Activated naive CD8-positive, alpha-beta T cell (primary cell): ENCODE measurements around the gene PTPN3.
"Not testable (repeated sequence)": the region's sequence is repeated elsewhere in the genome, so short reads cannot be mapped to it uniquely, and the experiment has no call there.

ENCODE experiments used
- H3K27ac Mint-ChIP-seq: one replicate; pipeline ENCODE4 v1.8.0; 2021; ENCODE audit warnings: mixed read lengths
- H3K27me3 Mint-ChIP-seq: one replicate; pipeline ENCODE4 v1.8.0; 2021; ENCODE audit warnings: mixed read lengths
- H3K36me3 Mint-ChIP-seq: one replicate; pipeline ENCODE4 v1.8.0; 2021; ENCODE audit warnings: mixed read lengths
- H3K4me1 Mint-ChIP-seq: one replicate; pipeline ENCODE4 v1.8.0; 2021; ENCODE audit warnings: low read depth, mixed read lengths
- H3K4me3 Mint-ChIP-seq: one replicate; pipeline ENCODE4 v1.8.0; 2021; ENCODE audit warnings: mild to moderate bottlenecking, mixed read lengths
- H3K9me3 Mint-ChIP-seq: one replicate; pipeline ENCODE4 v1.8.0; 2021; ENCODE audit warnings: low read depth, mixed read lengths

Gene PTPN3

DNA sequence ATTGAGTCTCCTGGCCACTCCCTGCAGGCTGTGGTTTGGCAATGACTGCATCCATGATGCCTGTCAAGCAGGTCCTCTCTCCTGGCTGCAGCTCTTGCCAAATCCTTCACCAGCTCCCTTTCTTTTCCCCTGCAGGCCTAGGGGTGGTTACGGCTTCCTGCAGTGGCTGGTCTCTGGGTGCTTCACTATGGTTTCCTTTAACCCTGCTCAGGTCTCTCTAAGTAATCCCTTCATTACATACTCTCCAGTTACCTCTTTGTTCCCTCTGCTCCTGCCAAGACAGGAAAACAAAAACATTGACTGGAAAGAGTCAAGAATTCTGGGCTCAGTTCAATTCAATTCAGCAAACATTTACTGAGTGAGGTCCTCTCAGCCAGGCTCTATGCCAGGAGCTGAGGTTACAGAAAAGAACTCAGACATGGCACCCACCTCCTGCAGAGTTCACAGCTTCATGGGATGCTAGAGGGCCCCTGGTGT lies 19.8 kb upstream of the PTPN3 start:
- Mint-ChIP-seq H3K9me3 (no peaks in the 10 kb centered on the region), H3K27me3 (peaks cover 11% of the 10 kb centered on the region), H3K36me3 (no peaks in the 10 kb centered on the region), H3K27ac (no peak overlapping the region), H3K4me1 (no peaks in the 10 kb centered on the region), H3K4me3 (no peak overlapping the region)

DNA sequence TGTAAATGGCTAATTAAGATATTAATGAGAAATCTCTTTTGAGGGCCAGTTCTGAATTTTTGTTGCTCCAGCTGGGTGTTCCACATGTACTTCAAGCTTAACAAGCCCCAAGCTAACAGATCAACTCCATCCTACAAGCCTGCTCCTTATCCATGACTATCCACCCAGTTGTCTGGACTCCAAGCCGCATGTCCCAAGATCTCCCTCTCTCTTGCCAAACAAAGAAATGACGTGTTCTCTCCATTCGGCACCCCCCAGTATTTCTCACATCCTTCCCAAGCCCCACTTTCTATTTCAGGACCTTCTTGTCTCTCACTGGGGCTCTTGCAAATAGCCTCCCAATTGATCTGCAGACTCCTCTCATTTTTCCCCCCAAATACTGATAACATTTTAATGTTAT lies 15.8 kb upstream of the PTPN3 start:
- Mint-ChIP-seq H3K4me3 (no peak overlapping the region), H3K27me3 (peaks cover 7% of the 10 kb centered on the region), H3K36me3 (no peaks in the 10 kb centered on the region), H3K4me1 (no peaks in the 10 kb centered on the region), H3K27ac (no peak overlapping the region), H3K9me3 (no peaks in the 10 kb centered on the region)

DNA sequence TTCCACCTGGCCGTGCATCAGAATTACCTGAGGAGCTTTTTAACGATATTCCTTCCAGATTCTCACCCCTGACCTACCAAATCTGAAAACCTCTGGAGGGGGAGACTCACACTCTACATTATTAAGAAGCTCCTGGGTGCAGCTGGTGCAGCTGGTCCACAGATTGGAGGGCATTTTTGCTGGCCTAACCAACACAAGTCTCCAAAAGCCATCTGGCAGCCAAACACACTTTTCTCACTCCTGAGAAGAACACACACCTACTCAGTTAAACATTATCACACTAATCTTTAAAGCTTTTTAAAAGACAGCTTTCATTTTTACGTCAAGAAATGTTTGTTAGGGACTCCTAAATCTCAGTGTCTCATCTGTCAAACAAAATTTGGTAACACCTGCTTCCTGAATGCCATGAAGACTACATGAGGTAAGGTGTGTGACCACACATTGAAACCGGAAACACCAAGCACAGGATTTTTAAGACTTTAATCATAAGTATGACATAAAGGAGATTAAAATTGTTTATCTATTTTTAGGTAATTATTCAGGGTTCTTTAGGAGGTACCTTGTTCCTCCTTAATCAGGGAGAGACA lies 14.2 kb upstream of the PTPN3 start:
- Mint-ChIP-seq H3K4me1 (no peaks in the 10 kb centered on the region), H3K27me3 (peaks cover 7% of the 10 kb centered on the region), H3K27ac (no peak overlapping the region), H3K36me3 (no peaks in the 10 kb centered on the region), H3K4me3 (no peak overlapping the region), H3K9me3 (no peaks in the 10 kb centered on the region)

DNA sequence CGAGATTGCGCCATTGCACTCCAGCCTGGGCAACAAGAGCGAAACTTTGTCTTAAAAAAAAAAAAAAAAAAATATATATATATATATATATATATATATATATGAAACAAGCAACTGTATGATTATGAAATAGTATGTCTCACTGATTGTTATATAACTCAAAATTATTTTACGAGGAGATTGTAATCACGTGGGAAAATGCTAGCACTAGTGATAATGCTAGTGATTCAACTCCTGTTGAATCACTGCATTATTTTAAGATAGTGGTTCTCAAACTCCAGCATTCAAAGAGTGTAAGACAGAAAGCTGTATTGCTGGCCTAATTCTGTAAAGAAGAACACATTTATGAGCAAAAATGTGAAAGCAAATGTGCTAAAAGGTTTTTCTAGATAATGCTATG lies 12.4 kb upstream of the PTPN3 start:
- Mint-ChIP-seq H3K36me3 (no peaks in the 10 kb centered on the region), H3K4me3 (no peak overlapping the region), H3K27ac (no peak overlapping the region), H3K9me3 (no peaks in the 10 kb centered on the region), H3K27me3 (peaks cover 7% of the 10 kb centered on the region), H3K4me1 (no peaks in the 10 kb centered on the region)

DNA sequence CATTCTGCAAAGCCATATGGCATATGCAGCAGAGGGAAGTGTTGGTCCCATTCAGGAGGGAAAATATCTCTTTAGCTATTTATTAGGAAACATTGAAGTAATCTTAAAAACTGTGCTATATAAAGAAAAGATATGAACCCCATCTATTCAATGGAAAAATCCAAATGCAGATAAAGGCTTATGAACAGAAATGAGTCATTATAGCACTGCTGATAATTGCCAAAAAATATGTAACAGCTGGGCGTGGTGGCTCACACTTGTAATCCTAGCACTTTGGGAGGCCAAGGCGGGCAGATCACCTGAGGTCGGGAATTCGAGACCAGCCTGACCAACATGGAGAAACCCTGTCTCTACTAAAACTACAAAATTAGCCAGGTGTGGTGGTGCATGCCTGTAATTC lies 11.9 kb upstream of the PTPN3 start:
- H3K4me1 Mint-ChIP-seq = not testable (repeated sequence)

DNA sequence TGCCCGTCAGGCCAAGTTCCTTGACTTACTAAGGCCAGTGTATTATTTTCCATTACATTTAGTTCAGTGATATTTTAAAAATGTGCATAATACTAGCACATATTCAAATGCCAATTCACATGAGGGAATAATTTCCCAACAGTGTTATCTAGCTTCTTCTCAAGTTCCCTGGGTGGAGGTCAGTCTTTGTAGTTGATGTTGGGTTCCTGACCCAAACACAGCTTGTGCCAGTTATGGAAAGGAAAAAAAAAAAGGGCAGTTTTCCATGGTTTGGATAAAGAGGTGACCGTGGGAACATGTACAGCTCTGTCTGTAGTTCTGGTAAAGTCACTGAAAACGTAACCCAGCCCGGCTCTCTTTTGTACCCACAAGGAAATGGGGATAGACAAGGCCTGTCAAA lies 11.5 kb upstream of the PTPN3 start:
- Mint-ChIP-seq H3K4me3 (no peak overlapping the region), H3K27me3 (peaks cover 5% of the 10 kb centered on the region), H3K9me3 (no peaks in the 10 kb centered on the region), H3K36me3 (no peaks in the 10 kb centered on the region), H3K4me1 (no peaks in the 10 kb centered on the region), H3K27ac (no peak overlapping the region)

More for the DNA sequence above, 11.9 kb upstream of the PTPN3 start:
- not testable (repeated sequence) for H3K9me3 Mint-ChIP-seq, H3K27me3 Mint-ChIP-seq, H3K4me3 Mint-ChIP-seq, H3K36me3 Mint-ChIP-seq, H3K27ac Mint-ChIP-seq

DNA sequence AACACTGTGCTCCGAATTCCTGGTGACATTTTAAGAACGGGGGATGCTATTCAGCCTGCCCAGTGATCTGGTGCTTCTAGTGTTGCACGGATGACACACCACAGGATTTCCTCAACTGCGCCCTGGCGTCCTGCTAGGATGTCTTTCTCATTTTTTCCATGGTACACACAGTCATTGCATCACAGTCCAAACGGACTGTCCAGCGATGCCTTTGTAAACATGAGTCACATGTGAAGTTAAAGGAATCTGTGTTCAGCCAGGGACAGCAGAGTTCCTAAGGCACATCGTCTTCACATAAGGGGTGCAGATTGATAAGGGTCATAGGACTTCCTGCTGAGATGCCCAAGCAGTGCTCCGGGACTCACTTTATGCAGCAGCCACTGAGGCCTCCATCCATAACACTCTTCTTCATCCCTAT lies 9.3 kb upstream of the PTPN3 start:
- Mint-ChIP-seq H3K4me1 (no peaks in the 10 kb centered on the region), H3K27ac (no peak overlapping the region), H3K27me3 (peaks cover 4% of the 10 kb centered on the region), H3K36me3 (no peaks in the 10 kb centered on the region), H3K4me3 (no peak overlapping the region), H3K9me3 (no peaks in the 10 kb centered on the region)

DNA sequence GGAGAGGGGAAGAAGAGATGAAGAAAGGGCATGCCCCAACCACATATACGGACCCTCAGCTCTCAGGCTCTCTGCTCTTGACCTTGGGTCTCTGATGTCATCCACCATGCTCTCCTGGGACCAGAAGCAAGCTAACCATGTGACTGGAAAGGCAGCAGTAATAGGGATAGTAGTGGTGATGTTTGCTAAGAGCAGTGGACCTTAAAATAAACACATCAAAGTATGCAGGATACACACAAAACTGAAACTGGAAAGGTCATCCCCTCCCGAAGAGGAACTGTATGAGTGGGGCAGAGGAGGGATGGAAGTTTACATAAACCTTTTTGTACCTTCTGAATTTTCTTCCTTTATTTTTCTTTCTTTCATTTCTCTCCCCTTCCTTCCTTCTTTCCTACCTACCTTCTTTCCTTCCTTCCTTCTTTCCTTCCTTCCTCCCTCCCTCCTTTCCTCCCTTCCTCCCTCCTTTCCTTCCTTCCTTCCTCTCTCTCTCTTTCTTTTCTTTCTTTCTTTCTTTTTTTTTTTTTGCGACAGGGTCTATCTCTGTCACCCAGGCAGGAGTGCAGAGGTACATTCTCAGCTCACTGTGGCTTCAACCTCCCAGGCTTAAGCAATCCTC lies 8.1 kb upstream of the PTPN3 start:
- no peak overlapping the region for H3K27ac Mint-ChIP-seq
- H3K27me3 Mint-ChIP-seq = peaks cover 11% of the 10 kb centered on the region
- no peak overlapping the region for H3K4me3 Mint-ChIP-seq
- H3K4me1 Mint-ChIP-seq = no peaks in the 10 kb centered on the region
- no peaks in the 10 kb centered on the region for H3K36me3 Mint-ChIP-seq
- no peaks in the 10 kb centered on the region for H3K9me3 Mint-ChIP-seq

DNA sequence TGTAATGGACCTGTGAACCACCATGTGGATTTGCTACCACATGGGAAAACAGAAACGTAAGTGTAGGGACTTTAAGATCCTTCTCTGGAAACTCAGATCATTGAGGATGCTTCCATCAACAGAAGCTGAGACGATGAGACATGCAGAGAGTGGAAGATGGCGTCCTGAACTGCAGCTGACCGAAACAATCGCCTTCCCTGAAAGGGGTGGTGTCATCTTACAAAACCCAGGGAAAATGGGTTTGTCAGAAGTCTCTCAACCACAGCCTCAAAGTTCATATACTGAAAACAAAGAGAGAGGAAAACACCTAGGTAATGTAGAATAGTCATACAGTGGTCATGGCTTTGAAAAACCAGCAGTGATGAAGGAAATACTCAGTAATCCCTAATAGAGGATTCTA lies 6.6 kb upstream of the PTPN3 start:
- Mint-ChIP-seq H3K27me3 (peaks cover 18% of the 10 kb centered on the region), H3K27ac (no peak overlapping the region), H3K4me1 (no peaks in the 10 kb centered on the region), H3K36me3 (no peaks in the 10 kb centered on the region), H3K9me3 (no peaks in the 10 kb centered on the region), H3K4me3 (no peak overlapping the region)

DNA sequence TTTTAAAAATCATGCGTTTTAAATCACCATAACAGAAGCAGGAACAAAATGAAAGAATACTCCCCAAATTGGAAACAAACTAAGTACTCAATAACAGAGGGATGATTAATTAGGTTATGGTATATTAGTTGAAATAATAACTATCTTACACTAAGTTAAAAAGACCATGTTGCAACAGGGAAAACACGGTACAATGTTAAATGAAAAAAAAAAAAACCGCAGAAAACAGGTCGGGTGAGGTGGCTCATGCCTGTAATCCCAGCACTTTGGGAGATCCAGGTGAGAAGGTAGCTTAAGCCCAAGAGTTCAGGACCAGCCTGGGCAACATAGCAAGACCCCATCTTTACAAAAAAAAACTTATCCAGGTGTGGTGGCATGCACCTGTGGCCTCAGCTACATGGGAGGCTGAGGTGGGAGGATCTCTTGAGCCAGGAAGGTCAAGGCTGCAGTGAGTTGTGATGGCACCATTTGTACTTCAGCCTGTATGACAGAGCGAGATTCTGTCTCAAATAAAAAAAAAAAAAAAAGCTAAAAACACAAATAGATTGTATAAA lies 2.4 kb upstream of the PTPN3 start:
- no peaks in the 10 kb centered on the region for H3K36me3 Mint-ChIP-seq
- peaks cover 10% of the 10 kb centered on the region for H3K4me1 Mint-ChIP-seq
- H3K27ac Mint-ChIP-seq = no peak overlapping the region
- H3K4me3 Mint-ChIP-seq = no peak overlapping the region
- peaks cover 35% of the 10 kb centered on the region for H3K27me3 Mint-ChIP-seq
- H3K9me3 Mint-ChIP-seq = no peaks in the 10 kb centered on the region

DNA sequence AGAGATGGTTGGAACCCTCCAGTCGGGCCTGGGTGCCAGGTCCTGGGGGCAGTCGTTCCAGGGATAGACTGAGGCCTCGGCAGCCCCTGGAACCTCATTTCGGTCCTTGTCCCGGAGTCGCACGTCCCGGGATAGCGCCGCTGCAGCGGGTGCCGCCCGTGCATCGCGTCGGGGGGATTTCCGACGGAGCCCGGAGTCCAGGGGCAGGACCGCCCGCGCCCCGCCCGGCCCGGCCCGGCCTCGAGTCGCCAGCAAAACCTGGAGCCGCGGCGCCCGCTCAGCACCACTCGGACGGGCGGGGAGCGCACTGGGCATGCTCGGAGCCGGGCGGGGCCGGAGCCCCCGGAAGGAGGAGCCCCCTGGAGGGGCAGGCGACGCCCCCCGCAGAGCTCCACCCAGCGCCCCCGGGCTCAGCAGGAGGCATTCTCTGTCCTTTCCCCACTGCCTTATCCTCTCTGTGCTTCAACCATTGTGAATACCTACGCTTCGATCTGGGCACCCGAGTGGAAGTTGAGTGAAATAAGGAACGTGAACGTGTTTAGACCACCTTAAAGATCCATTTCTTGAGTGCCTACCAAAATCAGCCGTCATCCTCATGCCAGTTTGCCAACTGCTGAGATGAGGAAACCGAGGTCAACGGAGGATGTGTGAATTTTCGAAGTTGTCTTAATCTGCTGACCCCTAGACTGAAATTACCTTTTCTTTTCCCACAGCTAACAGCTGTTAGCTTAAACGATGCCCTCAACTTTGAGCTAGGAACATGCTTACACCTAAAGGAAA lies 1.7 kb upstream of the PTPN3 start:
- Mint-ChIP-seq H3K4me3 (no peak overlapping the region), H3K27ac (no peak overlapping the region), H3K27me3 (peaks cover 35% of the 10 kb centered on the region), H3K4me1 (peaks cover 10% of the 10 kb centered on the region), H3K9me3 (no peaks in the 10 kb centered on the region), H3K36me3 (no peaks in the 10 kb centered on the region)

DNA sequence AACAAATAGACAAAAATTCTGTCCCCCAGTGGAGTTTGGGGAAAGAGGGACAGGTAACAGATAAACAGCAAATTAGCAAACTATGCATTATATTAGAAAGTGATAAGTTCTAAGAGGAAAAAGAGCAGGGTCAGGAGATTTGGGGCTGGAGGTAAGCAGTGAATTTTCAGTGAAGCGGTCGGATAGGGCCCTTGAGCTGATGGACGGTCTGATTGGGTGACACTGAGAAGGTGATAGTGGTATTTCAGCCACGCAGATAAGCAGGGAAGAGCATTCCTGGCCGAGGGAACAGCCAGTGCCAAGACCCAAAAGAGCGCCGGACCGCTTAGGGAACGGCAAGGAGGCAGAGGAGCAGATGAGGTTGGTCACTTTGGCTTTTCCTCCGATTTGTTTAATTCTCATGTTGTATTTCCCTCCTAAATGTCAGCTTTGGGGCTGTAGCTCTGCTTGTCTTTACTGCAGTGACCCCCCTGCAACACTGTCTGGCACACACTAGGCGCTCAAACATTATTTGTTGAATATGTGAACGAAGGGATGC lies 1.1 kb upstream of the PTPN3 start:
- peak overlapping the region; percentile 28 for H3K4me3 Mint-ChIP-seq
- H3K4me1 Mint-ChIP-seq = peaks cover 10% of the 10 kb centered on the region
- no peaks in the 10 kb centered on the region for H3K36me3 Mint-ChIP-seq
- H3K27me3 Mint-ChIP-seq = peaks cover 39% of the 10 kb centered on the region
- no peaks in the 10 kb centered on the region for H3K9me3 Mint-ChIP-seq
- H3K27ac Mint-ChIP-seq = no peak overlapping the region

DNA sequence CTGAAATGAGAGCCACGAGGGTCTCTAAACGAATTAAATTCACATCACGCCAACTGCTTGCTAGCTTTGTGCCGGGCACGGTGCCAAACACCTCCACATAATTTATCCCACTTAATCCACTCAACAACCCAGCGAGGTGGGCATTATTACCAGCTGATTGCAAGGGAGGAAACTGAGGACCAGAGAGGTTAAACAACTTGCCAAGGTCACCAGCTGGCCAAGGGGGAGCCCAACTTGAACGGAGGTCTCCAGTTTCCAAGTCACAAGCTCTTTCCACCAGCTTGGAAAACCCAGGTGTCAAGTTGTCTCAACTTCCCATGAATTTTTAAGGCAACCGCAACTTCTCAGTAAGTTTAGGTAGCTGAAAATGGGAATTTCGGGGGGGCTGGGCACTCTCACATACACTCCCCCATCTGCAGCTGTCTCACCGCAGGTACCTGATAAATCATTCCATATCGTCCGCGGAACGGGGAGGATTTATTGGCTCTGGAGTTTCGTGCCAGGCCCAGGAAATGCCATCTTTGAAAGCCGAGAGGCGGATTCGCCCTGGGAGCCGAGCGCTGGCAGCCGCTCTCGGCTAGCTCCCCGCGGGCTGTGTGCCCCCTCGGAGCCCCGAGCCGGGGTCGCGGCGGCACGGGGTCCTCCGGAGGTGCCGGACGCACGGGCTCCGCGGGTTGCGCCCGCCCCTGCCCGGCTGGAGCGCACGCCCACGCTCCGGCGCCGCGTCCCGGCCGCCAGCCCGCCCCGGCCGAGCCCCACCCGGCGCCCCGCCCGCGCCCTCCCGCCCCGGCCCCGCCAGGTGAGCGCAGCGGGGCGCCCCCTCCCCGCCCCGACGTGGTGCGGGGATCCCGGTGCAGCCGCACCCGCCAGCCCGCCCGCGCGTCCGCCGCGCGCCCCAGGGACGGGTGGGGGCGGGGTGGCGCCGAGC lies 617 bp downstream of the PTPN3 start:
- Mint-ChIP-seq H3K27ac (no peak overlapping the region), H3K27me3 (peaks cover 41% of the 10 kb centered on the region), H3K4me1 (peaks cover 10% of the 10 kb centered on the region), H3K36me3 (no peaks in the 10 kb centered on the region), H3K4me3 (peak overlapping the region; percentile 28), H3K9me3 (no peaks in the 10 kb centered on the region)

DNA sequence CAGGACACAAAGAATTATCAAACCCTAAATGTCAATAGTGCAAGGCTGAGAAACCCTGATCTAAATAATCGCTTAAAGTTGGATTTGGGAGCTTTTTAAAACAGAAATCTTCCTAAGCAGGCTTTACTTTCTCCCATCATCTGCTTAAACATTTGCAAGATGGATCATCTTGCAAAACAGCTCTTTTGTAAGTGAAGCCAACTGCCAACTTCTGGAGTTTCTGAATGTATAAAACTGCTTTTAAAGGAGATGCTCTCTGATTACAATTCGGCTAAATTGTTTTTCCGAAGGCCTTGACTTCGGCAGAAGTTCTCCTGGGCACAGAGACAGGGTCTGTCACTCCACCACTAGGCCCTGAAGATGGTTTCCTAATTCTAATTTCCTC lies 1.3 kb downstream of the PTPN3 start:
- H3K9me3 Mint-ChIP-seq = no peaks in the 10 kb centered on the region
- no peaks in the 10 kb centered on the region for H3K36me3 Mint-ChIP-seq
- H3K4me3 Mint-ChIP-seq = peak overlapping the region; percentile 28
- peaks cover 40% of the 10 kb centered on the region for H3K27me3 Mint-ChIP-seq
- peaks cover 10% of the 10 kb centered on the region for H3K4me1 Mint-ChIP-seq
- H3K27ac Mint-ChIP-seq = no peak overlapping the region
